GM18858 (cell line): ENCODE data around the gene HS6ST1.

Experiments used
- ATAC-seq: cut with Tn5 transposase; IDR thresholded peaks from one replicate; pipeline ENCODE4 v1.9.1; 2021; ENCODE audit not compliant: unreplicated experiment

The HS6ST1 gene

GRCh38 chr2:128284037-128284441 is 34.6 kb downstream of the HS6ST1 start:
- no peak for ATAC-seq

GRCh38 chr2:128282976-128283810 is 35.5 kb downstream of the HS6ST1 start:
- no peak for ATAC-seq

- ATAC-seq, result no peak
These were observed 36.3 kb downstream of the HS6ST1 start for GRCh38 chr2:128282246-128282975.

GRCh38 chr2:128281852-128282245 is 36.8 kb downstream of the HS6ST1 start:
- ATAC-seq, result no peak

GRCh38 chr2:128280901-128281321 is 37.8 kb downstream of the HS6ST1 start:
- ATAC-seq, result no peak

- ATAC-seq, result no peak
These were observed 38.4 kb downstream of the HS6ST1 start for GRCh38 chr2:128280158-128280871.

GRCh38 chr2:128279786-128280157 is 38.9 kb downstream of the HS6ST1 start:
- no peak for ATAC-seq

- no peak for ATAC-seq
These were observed 39.7 kb downstream of the HS6ST1 start for GRCh38 chr2:128279009-128279408.

- ATAC-seq, result no peak
These were observed 40.5 kb downstream of the HS6ST1 start for GRCh38 chr2:128277961-128278681.

- ATAC-seq, result no peak
These were observed 41.6 kb downstream of the HS6ST1 start for GRCh38 chr2:128276878-128277675.

GRCh38 chr2:128275498-128276045 is 43.1 kb downstream of the HS6ST1 start:
- no peak for ATAC-seq

GRCh38 chr2:128274218-128274617 is 44.5 kb downstream of the HS6ST1 start:
- no peak for ATAC-seq

GRCh38 chr2:128273469-128274081 is 45.1 kb downstream of the HS6ST1 start:
- ATAC-seq, result no peak

GRCh38 chr2:128272601-128273468 is 45.8 kb downstream of the HS6ST1 start:
- ATAC-seq, result no peak

- no peak for ATAC-seq
These were observed 46.6 kb downstream of the HS6ST1 start for GRCh38 chr2:128271911-128272600.

- no peak for ATAC-seq
These were observed 47.1 kb downstream of the HS6ST1 start for GRCh38 chr2:128271597-128271910.

GRCh38 chr2:128270672-128271596 is 47.7 kb downstream of the HS6ST1 start:
- ATAC-seq, result no peak
